AG09319 (cell line): ENCODE data around the gene AASDH.

ENCODE experiments used
- DNase-seq: peaks from one replicate; pipeline ENCODE4 v3.0.0-alpha.2; 2010; ENCODE audit warnings: low read depth; ENCODE audit errors: extremely low read depth
- CTCF ChIP-seq: IDR thresholded peaks from 2 replicates; pipeline ENCODE4 v1.5.1; 2011; ENCODE audit warnings: low read depth, mild to moderate bottlenecking, inconsistent platforms, low read length, moderate library complexity

AASDH gene

GRCh38 chr4:56301181-56301996 lies 85.9 kb downstream of the AASDH start:
- DNase-seq, result peak; percentile 52
- peak; percentile 97 for TF ChIP-seq CTCF

- DNase-seq, result no peak
Measured at GRCh38 chr4:56298236-56298635, 89.1 kb downstream of the AASDH start.

GRCh38 chr4:56297776-56298175 lies 89.5 kb downstream of the AASDH start:
- no peak for DNase-seq
- TF ChIP-seq CTCF, result no peak

More at GRCh38 chr4:56298236-56298635, 89.1 kb downstream of the AASDH start:
- TF ChIP-seq CTCF, result no peak

GRCh38 chr4:56296526-56296925 lies 90.8 kb downstream of the AASDH start:
- no peak for DNase-seq
- no peak for TF ChIP-seq CTCF

GRCh38 chr4:56293121-56293520 lies 94.2 kb downstream of the AASDH start:
- TF ChIP-seq CTCF, result no peak
- DNase-seq, result no peak

GRCh38 chr4:56289934-56290333 lies 97.4 kb downstream of the AASDH start:
- TF ChIP-seq CTCF, result no peak

GRCh38 chr4:56288663-56289062 lies 98.6 kb downstream of the AASDH start:
- TF ChIP-seq CTCF, result no peak
- DNase-seq, result no peak

More at GRCh38 chr4:56289934-56290333, 97.4 kb downstream of the AASDH start:
- DNase-seq, result no peak
